Endothelial cell (in vitro differentiated cells): ENCODE measurements around the gene GHDC. TPM values are rescaled to one million over a fixed set of nuclear protein-coding genes. Genes with fewer than 3 reads are reported as not detected.
A peak's percentile ranks its signal among the peaks of the same experiment; 100 is the strongest.
"Not testable (repeated sequence)": the region's sequence is repeated elsewhere in the genome, so short reads cannot be mapped to it uniquely, and the experiment has no call there.

Source experiments
- DNase-seq: peaks from one replicate; pipeline ENCODE4 v3.0.0; 2021; ENCODE audit warnings: low spot score
- H3K27ac Mint-ChIP-seq: one replicate; pipeline ENCODE4 v1.8.0; 2021; ENCODE audit warnings: mixed read lengths, inconsistent platforms; ENCODE audit not compliant: unreplicated experiment
- H3K27me3 Mint-ChIP-seq: one replicate; pipeline ENCODE4 v1.8.0; 2021; ENCODE audit warnings: mild to moderate bottlenecking, moderate library complexity, mixed read lengths, inconsistent platforms; ENCODE audit not compliant: unreplicated experiment
- H3K36me3 Mint-ChIP-seq: one replicate; pipeline ENCODE4 v1.8.0; 2021; ENCODE audit warnings: mild to moderate bottlenecking, low read depth, mixed read lengths, inconsistent platforms; ENCODE audit not compliant: unreplicated experiment
- H3K4me1 Mint-ChIP-seq: one replicate; pipeline ENCODE4 v1.8.0; 2021; ENCODE audit warnings: mild to moderate bottlenecking, mixed read lengths, inconsistent platforms; ENCODE audit not compliant: unreplicated experiment
- H3K4me3 Mint-ChIP-seq: one replicate; pipeline ENCODE4 v1.8.0; 2021; ENCODE audit warnings: mild to moderate bottlenecking, mixed read lengths, inconsistent platforms; ENCODE audit not compliant: unreplicated experiment
- H3K9me3 Mint-ChIP-seq: one replicate; pipeline ENCODE4 v1.8.0; 2021; ENCODE audit warnings: mixed read lengths, inconsistent platforms; ENCODE audit not compliant: unreplicated experiment
- CTCF ChIP-seq: fragments of 200-600 bp; sonication (generic); IDR thresholded peaks from one replicate; pipeline ENCODE4 v1.5.0; 2021; ENCODE audit warnings: antibody characterized with exemption; ENCODE audit not compliant: unreplicated experiment
- total RNA-seq: library from RNA; stranded (reverse); fragmentation: NEBNext Ultra II Directional; extraction: Animal tissue kit (Norgen Biotek cat#: 25700); gene quantifications from one replicate; pipeline ENCODE4 v1.2.1, GENCODE V29; 2021; ENCODE audit not compliant: unreplicated experiment

Gene GHDC
- total RNA-seq, 1 donor from 2014 or later: 7.2 TPM

- no peak for DNase-seq
Observed at GRCh38 chr17:42225646-42226045, 31.4 kb upstream of the GHDC start.

DNA sequence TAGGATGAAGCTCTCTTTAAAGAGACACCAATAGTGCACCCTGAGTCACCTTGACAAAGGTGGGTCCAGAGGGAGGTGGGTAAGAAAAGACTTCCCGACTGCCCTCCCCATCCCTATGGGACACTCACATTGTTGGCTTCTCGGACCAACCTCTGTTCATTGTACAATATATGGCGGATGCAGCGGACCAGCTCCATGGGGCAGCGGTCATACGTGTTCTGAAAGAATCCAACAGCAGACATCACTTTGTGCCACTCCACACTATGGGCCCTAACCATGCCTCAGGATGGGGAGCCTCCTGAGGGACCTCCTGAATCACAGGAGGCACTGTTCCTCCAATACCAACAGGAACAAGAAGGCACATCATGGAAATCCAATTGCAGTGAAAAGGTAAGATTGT, 30.4 kb upstream of the GHDC start:
- H3K36me3 Mint-ChIP-seq: peaks cover 20% of the 10 kb centered on the region
- DNase-seq: no peak
- peaks cover 2% of the 10 kb centered on the region for H3K27me3 Mint-ChIP-seq
- peaks cover 22% of the 10 kb centered on the region for H3K4me1 Mint-ChIP-seq
- no peak overlapping the region for H3K4me3 Mint-ChIP-seq
- H3K9me3 Mint-ChIP-seq: no peaks in the 10 kb centered on the region
- H3K27ac Mint-ChIP-seq: no peak overlapping the region
- TF ChIP-seq CTCF: no peak

More at GRCh38 chr17:42225646-42226045, 31.4 kb upstream of the GHDC start:
- H3K27me3 Mint-ChIP-seq: peaks cover 2% of the 10 kb centered on the region
- H3K36me3 Mint-ChIP-seq: peaks cover 20% of the 10 kb centered on the region
- H3K27ac Mint-ChIP-seq: no peak overlapping the region
- no peak for TF ChIP-seq CTCF
- peaks cover 22% of the 10 kb centered on the region for H3K4me1 Mint-ChIP-seq
- H3K4me3 Mint-ChIP-seq: no peak overlapping the region
- H3K9me3 Mint-ChIP-seq: no peaks in the 10 kb centered on the region

- Mint-ChIP-seq H3K36me3 (peaks cover 30% of the 10 kb centered on the region), H3K27ac (no peak overlapping the region), H3K4me3 (peak overlapping the region; percentile 53), H3K27me3 (peaks cover 2% of the 10 kb centered on the region), H3K9me3 (no peaks in the 10 kb centered on the region), H3K4me1 (peaks cover 4% of the 10 kb centered on the region)
- DNase-seq: peak; percentile 64
- TF ChIP-seq CTCF: peak; percentile 61
Observed at GRCh38 chr17:42221886-42222745, 27.8 kb upstream of the GHDC start.

- H3K9me3 Mint-ChIP-seq, H3K27me3 Mint-ChIP-seq, H3K4me3 Mint-ChIP-seq, DNase-seq, H3K27ac Mint-ChIP-seq, H3K4me1 Mint-ChIP-seq: not testable (repeated sequence)
- H3K36me3 Mint-ChIP-seq: peaks cover 33% of the 10 kb centered on the region
Observed at GRCh38 chr17:42219280-42219679, 25.0 kb upstream of the GHDC start.

DNA sequence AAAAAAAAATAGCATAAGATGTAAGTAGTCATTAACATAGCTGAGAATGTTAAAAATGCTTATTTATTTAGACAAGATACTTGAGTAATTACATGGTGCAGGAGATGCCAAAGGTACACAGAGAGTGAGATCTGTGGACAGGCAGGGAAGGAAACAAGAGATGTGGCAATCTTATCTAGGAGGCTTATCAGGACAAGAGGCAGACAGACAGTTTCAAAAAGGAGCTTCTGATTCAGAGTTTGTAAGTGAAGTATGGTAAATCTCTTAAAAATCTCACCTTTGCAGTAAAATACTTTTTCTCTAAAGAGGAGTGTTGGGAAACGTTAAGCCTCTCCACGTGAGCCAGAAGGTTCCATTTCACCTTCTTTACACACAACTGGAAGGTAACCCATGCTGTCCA, 19.9 kb upstream of the GHDC start:
- H3K9me3 Mint-ChIP-seq: no peaks in the 10 kb centered on the region

More for the DNA sequence above, 19.9 kb upstream of the GHDC start:
- Mint-ChIP-seq H3K4me3 (no peak overlapping the region), H3K4me1 (no peaks in the 10 kb centered on the region), H3K27ac (no peak overlapping the region), H3K36me3 (peaks cover 31% of the 10 kb centered on the region), H3K27me3 (no peaks in the 10 kb centered on the region)
- no peak for DNase-seq
- no peak for TF ChIP-seq CTCF
